WERI-Rb-1 (cell line): ENCODE results near the gene GRIK3.
A peak's percentile ranks its signal among the peaks of the same experiment; 100 is the strongest.

Experiments used
- DNase-seq: peaks from one replicate; pipeline ENCODE4 v3.0.0-alpha.2; 2020
- H3K27ac ChIP-seq: fragments of 250-450 bp; sonication (Bioruptor Pico); 2 replicates; pipeline ENCODE4 v1.5.1; 2020; ENCODE audit warnings: mild to moderate bottlenecking, moderate library complexity
- H3K27me3 ChIP-seq: fragments of 250-450 bp; sonication (Bioruptor Pico); 2 replicates; pipeline ENCODE4 v1.5.1; 2021; ENCODE audit warnings: mild to moderate bottlenecking, low read depth, moderate library complexity; ENCODE audit not compliant: insufficient read depth, severe bottlenecking
- H3K36me3 ChIP-seq: fragments of 250-450 bp; sonication (Bioruptor Pico); 2 replicates; pipeline ENCODE4 v1.5.1; 2020; ENCODE audit warnings: mild to moderate bottlenecking, moderate library complexity
- H3K4me3 ChIP-seq: 2 replicates; pipeline ENCODE4 v1.5.1; 2011; ENCODE audit warnings: low read depth, mild to moderate bottlenecking, control low read depth, low read length
- H3K9me3 ChIP-seq: fragments of 250-450 bp; sonication (Bioruptor Pico); 2 replicates; pipeline ENCODE4 v1.5.1; 2021; ENCODE audit warnings: mild to moderate bottlenecking, moderate library complexity; ENCODE audit not compliant: severe bottlenecking
- TF ChIP-seq, protein P1 (sequence below): IDR thresholded peaks from 2 replicates; pipeline ENCODE4 v1.5.1; 2011; ENCODE audit warnings: low read depth, mild to moderate bottlenecking, control low read depth, inconsistent platforms, low read length

Gene GRIK3

DNA sequence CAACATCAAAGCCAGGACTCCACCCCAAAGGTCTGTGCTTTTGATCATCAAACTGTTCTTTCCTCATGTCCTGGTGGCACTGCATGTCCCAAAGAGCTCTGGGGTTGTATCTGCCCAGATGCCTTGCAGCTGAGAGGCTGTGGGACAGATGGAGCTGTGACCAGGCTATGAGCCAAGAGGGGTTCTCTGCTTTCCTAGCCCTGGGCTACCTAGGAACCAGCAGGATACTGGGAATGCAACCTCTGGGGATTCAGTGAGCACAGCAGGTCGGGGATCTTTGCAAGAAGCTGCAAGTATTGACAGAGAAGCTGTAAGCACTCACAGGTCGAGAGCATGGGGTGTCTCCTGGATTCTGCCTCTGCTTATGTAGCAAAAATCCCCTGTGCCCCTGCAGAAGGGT, 186.6 kb downstream of the GRIK3 start:
- TF ChIP-seq, protein P1, sequence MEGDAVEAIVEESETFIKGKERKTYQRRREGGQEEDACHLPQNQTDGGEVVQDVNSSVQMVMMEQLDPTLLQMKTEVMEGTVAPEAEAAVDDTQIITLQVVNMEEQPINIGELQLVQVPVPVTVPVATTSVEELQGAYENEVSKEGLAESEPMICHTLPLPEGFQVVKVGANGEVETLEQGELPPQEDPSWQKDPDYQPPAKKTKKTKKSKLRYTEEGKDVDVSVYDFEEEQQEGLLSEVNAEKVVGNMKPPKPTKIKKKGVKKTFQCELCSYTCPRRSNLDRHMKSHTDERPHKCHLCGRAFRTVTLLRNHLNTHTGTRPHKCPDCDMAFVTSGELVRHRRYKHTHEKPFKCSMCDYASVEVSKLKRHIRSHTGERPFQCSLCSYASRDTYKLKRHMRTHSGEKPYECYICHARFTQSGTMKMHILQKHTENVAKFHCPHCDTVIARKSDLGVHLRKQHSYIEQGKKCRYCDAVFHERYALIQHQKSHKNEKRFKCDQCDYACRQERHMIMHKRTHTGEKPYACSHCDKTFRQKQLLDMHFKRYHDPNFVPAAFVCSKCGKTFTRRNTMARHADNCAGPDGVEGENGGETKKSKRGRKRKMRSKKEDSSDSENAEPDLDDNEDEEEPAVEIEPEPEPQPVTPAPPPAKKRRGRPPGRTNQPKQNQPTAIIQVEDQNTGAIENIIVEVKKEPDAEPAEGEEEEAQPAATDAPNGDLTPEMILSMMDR, result no peak
- H3K4me3 ChIP-seq, result no peak overlapping the region
- no peaks in the 10 kb centered on the region for H3K27me3 ChIP-seq
- H3K27ac ChIP-seq, result peak overlapping the region; percentile 81
- H3K36me3 ChIP-seq, result peaks cover 33% of the 10 kb centered on the region
- H3K9me3 ChIP-seq, result no peaks in the 10 kb centered on the region
- peak; percentile 36 for DNase-seq

DNA sequence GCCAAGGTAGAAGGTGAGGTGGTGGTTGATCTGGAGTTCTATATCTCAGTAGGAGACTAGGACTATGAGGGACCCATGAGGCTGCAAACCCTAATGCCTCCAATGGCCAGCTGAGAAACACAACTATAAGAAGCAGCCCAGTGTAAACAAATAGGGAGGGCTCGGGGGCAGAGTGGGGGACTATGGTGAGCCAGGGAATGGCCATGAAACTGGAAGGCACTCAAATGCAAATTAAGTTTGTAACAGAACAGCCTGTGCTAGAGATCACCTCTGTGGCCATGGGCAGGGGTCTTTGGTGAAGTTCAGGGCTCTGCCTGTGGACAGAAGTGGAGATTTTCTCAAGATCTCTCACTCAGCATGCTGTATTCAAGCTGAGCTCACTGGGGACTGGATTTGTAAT, 187.1 kb downstream of the GRIK3 start:
- Histone ChIP-seq H3K27ac (peak overlapping the region; percentile 81), H3K36me3 (peaks cover 27% of the 10 kb centered on the region), H3K9me3 (no peaks in the 10 kb centered on the region), H3K4me3 (no peak overlapping the region), H3K27me3 (no peaks in the 10 kb centered on the region)
- TF ChIP-seq, protein P1, result no peak
- DNase-seq, result no peak

GRCh38 chr1:36846357-36846756, 188.0 kb downstream of the GRIK3 start:
- Histone ChIP-seq H3K9me3 (no peaks in the 10 kb centered on the region), H3K27ac (no peak overlapping the region; the same call in 1 of the 2 replicates), H3K36me3 (peaks cover 33% of the 10 kb centered on the region), H3K4me3 (no peak overlapping the region), H3K27me3 (no peaks in the 10 kb centered on the region)
- TF ChIP-seq, protein P1, result no peak
- DNase-seq, result peak; percentile 46

GRCh38 chr1:36845802-36846201, 188.5 kb downstream of the GRIK3 start:
- H3K36me3 ChIP-seq, result peaks cover 39% of the 10 kb centered on the region
- TF ChIP-seq, protein P1, result no peak

GRCh38 chr1:36844917-36845316, 189.4 kb downstream of the GRIK3 start:
- H3K36me3 ChIP-seq, result peaks cover 39% of the 10 kb centered on the region
- no peak overlapping the region for H3K4me3 ChIP-seq
- H3K27me3 ChIP-seq, result no peaks in the 10 kb centered on the region
- H3K27ac ChIP-seq, result peak overlapping the region; percentile 89
- no peaks in the 10 kb centered on the region for H3K9me3 ChIP-seq
- no peak for DNase-seq
- TF ChIP-seq, protein P1, result no peak

More at GRCh38 chr1:36845802-36846201, 188.5 kb downstream of the GRIK3 start:
- H3K4me3 ChIP-seq, result no peak overlapping the region
- no peaks in the 10 kb centered on the region for H3K27me3 ChIP-seq
- peak overlapping the region; percentile 89 for H3K27ac ChIP-seq
- DNase-seq, result no peak
- no peaks in the 10 kb centered on the region for H3K9me3 ChIP-seq

- TF ChIP-seq, protein P1, result no peak
- H3K36me3 ChIP-seq, result peaks cover 38% of the 10 kb centered on the region
- H3K27ac ChIP-seq, result peak overlapping the region; percentile 89
- no peak overlapping the region for H3K4me3 ChIP-seq
- peak; percentile 97 for DNase-seq
- H3K9me3 ChIP-seq, result no peaks in the 10 kb centered on the region
- H3K27me3 ChIP-seq, result no peaks in the 10 kb centered on the region
Measured at GRCh38 chr1:36843906-36844610, 190.3 kb downstream of the GRIK3 start.
